HG03565 (cell line): ENCODE results near the gene PSMB9.
A peak's percentile ranks its signal among the peaks of the same experiment; 100 is the strongest.
"Not testable (repeated sequence)": the region's sequence is repeated elsewhere in the genome, so short reads cannot be mapped to it uniquely, and the experiment has no call there.

ENCODE experiments used
- ATAC-seq: cut with Tn5 transposase; IDR thresholded peaks from one replicate; pipeline ENCODE4 v1.9.1; 2021; ENCODE audit warnings: mild to moderate bottlenecking, moderate library complexity; ENCODE audit not compliant: unreplicated experiment

The PSMB9 gene

DNA sequence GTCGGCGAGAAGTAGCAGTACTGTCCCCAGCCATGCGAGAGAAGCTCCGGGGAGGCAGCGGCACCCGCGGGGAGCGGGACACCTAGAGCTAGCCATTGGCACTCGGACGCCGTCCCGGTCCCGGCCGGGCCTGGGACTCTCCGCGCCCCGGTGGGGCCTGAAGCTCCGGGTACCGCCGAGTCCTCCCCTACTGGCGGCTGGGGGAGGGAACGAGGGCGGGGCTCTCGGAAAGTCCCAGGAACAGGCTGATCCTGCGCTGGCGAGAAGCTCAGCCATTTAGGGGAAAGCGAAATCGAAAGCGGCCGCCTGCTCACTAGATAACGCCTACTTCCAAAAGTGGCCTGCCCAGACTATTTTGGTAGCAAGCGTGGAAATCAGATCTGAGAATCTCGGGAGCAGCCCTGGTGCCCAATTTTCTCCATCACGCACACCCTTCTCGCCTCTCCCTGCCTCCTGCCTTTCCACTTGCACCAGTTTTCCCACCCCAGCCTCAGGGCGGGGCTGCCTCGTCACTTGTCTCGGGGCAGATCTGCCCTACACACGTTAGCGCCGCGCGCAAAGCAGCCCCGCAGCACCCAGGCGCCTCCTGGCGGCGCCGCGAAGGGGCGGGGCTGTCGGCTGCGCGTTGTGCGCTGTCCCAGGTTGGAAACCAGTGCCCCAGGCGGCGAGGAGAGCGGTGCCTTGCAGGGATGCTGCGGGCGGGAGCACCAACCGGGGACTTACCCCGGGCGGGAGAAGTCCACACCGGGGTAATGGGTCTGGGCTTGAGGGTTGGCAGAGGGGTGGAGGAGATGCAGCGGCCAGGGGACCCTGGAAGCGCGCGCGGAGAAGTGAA is at the start of gene PSMB9, which contains the start of gene TAP1:
Gene PSMB9 (plus strand): TSS at position 652 of the 835 bp plus-strand sequence. CDS start 38 bp downstream, at position 690.
Gene TAP1 (minus strand): TSS at position 164 of the 835 bp plus-strand sequence. CDS start 68 bp downstream, at position 96.
- ATAC-seq = peak; percentile 67

DNA sequence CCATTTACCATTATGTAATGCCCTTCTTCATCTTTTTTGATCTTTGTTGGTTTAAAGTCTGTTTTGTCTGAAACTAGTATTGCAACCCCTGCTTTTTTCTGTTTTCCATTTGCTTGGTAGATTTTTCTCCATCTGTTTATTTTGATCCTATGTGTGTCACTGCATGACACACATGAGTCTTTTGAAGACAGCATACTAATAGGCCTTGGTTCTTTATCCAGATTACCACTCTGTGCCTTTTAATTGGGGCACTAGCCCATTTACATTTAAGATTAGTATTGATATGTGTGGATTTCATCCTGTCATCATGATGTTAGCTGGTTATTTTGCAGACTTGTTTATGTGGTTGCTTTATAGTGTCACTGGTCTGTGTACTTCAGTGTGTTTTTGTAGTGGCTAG is 48.6 kb upstream of the PSMB9 start:
- not testable (repeated sequence) for ATAC-seq

DNA sequence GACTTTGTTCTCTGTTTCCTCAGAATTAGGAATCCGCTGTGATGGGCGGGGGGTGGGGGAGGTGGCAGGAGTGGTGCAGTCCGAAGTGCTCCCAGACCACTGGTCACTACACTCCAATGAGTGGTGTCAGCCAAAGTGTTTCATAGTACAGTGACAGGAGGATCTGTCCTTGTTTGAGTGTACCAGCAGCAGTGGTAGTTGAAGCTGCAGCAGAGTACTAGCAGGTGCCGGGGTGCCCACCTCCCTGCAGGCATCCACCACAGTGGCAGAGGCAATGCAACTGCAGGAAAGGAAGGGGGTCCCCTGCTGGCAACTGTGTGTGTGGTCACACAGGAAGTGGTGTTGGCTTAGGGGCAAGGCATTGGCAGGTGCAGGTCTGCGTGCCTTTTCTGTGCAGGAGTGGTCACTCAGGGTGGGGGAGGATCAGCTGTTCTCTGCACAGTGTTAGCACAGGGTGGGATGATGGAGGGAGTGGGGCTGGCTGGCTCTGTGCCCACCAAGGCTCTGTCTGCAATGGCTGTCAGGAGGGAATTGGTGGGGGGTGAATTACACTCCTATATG is 46.9 kb upstream of the PSMB9 start:
- ATAC-seq = no peak

DNA sequence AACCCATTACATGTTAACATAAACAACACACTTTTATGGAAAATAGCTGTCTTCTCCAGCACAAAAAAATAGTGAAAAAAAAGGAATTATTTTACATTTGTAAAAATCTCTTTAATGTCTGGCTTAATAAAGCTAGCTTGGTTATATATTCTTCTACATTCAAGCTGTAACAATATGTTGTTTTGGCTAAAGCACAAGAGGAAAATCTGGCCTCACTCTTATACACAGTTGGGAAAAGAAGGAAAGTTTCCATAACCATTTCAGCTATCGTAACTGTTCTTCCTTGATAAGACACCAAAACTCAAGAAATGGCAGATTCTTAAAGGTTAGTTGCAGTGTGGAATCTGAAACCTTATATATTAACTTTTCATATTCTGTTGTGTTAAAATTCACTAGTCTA is 44.8 kb upstream of the PSMB9 start:
- no peak for ATAC-seq

DNA sequence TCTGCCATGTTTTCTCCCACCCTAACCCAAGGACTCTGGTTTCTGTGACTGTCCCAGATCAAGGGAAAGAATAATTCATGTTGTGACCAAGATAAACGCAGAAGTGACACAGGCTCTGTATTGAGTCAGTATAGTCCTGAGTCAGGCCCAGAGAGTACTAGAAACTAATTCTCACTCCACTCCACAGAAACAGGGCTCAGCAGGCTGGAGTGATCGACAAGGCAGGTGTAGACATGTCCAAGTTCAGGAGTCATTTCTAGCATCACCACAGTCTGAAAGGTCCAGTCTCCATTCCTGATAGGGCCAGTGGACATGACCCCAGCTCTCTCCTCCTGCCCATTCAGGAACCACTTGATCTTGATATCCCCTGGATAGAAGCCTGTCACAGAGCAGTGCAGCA is 39.8 kb upstream of the PSMB9 start:
- ATAC-seq = no peak

DNA sequence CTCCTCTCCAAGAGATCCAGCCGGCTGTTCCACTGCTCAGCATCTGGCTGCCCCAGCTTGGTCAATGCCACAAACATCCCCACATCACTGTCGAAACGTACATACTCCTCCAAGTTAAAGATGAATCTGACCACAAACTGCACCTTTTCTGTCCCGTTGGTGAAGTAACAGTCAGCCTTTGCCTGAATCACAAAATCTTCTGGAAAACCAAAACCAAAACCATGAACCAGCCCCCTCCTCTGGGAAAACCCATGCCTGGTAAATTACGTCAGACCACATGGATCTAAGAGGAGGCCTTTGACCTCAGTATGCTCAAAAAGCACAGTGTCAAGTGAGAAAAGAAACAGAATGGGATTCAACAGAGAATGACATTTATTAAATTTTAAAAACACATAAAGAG is 38.9 kb upstream of the PSMB9 start:
- no peak for ATAC-seq

DNA sequence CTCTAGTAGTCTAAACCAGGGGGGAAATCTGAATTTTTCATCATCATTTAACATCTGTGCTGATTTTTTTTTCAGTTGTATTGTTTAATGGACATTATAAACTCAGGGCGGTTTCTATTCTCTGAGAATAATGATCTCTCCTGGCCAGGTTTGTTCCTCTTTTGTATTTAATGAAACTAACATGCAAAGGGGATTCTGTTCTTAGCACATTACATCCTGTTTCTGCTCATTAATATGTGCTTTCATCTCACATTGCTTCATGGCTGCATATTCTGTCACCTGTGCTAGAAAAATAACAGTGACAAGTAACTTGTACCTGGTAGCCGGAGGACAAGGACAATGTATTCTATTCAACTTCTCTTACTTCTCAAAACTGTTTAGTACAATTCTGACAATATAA is 38.0 kb upstream of the PSMB9 start:
- no peak for ATAC-seq

DNA sequence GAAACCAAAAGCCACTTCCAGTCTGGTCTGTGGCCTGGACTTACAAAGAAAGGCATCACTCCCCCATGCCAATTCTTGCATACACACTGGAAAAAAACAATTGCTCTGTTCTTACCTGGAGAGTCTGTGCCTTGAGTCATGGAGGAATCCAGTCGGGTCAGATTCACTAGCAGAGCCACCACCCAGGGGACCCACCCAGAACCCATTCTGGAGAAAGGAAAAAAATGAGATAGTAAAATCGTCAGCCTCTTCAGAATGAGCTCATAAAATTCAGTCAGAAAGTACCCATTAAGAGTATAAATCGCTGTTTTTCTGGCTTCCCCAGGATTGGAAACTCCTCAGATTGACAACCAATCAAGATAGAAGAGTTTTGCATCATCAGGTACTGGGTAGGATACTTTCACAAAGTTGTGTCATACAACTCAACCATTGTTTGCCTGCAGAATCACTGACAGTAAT is 37.2 kb upstream of the PSMB9 start, which contains the start of gene HLA-DOB:
Gene HLA-DOB (minus strand): TSS at position 257 of the 459 bp plus-strand sequence. CDS start 51 bp downstream, at position 206.
- ATAC-seq = peak; percentile 66

DNA sequence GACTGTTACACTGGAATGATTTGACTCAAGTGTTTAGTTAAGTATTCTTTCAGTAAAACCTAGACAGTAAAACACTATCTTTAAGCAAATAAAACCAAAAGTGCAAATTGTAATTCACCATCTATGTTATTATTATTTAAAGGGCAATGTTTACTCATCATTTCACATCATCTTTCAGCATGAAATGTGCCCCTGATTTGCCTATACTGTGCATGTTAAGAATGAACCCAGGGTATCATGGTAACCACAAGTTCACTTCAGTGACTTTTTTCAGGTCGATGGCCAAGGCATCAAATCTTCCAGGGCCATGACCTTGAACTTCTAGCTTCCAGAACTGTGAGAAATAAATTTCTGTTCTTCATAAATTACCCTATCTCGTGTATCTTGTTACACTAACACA is 35.1 kb upstream of the PSMB9 start:
- ATAC-seq = no peak

DNA sequence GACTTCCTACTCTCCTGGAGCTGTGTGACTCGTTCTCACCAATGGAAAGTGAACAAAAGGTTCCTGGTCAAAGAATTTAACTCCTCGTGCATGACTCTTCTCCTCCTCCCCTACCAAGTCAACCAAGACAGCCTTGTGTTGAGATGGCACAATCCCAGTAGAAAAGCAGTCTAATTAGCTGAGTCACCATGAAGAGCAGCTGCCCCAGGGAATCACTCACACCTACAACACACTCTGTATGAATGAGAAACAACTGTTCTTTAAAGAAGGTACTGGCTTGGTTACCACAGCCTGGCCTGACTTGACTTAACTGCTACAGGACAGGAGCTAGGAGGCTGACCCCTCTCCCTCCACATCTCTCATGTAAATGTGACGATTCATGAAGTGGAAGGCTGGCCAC is 34.3 kb upstream of the PSMB9 start:
- no peak for ATAC-seq

DNA sequence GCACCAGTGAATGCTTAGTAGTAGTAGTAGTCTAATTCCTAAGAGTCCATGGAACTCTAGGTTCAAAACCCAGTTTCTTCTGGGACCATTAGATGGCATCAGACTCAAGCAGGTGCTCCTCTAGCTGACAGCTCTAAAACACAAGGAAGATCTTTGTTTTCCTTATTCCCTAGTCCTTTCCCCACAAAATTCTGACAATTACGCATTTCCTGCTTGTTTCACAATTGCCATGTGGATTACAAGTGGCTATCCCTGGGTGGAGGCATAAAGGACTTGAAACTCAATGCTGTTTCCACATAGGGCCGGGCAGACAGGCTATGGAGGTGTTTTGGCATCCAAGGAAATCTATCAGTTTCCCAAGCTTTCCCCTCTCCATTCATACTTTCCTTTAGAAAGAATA is 28.0 kb upstream of the PSMB9 start:
- no peak for ATAC-seq

DNA sequence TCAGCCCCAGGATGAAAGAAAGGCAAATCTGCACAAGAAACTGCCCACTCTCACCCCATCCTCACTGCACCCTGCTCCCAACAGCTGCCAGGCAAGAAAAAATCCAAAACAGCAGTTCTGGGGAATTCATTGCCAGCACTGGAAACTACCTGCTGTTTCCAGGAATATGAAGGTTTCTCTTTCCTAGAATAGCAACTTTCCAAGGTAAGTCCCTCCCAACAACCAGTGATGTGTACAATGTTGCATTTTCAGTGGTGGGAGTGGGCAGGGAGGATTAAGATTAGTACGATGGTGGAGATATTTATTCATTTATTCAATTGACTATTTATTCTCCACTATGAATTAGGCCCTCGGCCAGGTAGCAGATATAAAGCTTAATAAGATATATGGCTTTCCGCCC is 27.0 kb upstream of the PSMB9 start:
- ATAC-seq = no peak

DNA sequence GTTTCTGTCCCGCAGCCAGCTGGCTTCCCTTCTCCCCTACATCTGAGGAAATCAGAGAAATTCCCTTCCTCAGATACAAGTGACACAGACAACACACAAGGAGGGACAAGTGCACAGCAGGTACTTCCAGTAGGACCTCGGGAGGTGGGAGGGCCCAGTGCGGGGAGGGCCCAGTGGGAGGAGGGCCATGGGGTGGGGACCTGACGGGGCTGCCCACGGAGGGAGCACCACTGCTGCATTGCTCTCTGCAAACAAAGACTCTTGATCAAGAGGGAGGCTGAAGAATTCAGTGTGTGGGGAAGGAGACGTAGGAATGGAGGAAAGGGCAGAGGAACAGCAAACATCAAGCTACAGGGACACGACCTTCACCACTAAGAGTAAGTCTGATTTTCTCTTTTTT is 24.5 kb upstream of the PSMB9 start:
- no peak for ATAC-seq

DNA sequence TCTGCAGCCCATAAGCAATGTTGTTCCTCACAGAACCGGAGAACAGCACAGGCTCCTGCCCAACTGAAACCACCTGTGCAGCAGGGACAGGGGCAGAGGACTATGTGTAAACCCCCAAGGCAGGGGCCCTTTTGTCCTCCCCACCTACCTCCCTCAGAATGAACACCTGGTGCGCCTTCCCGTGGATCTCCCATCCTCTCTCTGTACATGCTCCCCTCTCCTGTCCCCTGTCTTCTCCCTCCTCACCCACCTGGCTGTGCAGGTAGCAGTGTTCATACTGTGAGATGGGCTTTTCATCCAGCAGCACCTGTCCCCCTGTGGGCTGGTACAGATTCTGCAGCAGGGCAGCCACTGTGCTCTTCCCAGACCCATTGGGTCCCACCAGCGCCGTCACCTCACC is 24.0 kb upstream of the PSMB9 start:
- ATAC-seq = no peak

DNA sequence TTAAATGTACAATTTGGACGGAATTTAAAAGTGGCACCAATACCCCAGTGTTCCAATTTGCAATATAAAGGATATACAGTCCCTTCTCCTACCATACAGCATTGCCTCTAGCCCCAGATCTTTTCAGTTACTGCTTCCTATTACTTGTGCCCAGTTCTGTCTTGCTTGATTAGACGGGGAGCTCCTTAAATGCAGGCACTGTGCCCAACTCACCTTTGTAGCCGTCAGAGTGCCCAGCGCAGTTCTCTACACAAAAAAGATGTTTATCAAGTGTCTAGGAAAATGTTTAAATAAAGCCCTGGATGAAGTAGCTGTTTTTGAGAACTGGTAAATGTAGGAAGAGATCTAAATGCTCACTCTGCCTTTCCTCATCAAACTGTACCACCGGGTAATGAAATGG is 23.1 kb upstream of the PSMB9 start:
- ATAC-seq = no peak

DNA sequence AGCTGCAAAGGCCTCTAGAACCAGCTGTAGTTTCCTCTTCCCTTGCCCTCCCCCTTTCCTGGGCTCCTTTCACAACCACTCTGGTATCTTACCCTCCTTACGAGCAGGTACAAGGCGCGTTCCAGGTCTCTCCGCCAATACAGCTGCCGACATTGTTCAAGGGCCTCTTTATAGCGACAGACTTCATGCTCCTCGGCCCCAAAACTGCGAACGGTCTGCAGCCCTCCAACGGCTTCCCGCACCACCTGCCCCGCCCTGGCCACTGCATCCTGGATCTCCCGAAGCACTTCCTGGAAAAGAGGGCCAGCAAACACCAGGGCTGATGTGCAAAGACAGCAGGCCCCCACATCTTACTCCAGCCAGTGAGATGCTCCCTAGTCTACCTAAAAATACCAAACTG is 21.5 kb upstream of the PSMB9 start:
- ATAC-seq = no peak

DNA sequence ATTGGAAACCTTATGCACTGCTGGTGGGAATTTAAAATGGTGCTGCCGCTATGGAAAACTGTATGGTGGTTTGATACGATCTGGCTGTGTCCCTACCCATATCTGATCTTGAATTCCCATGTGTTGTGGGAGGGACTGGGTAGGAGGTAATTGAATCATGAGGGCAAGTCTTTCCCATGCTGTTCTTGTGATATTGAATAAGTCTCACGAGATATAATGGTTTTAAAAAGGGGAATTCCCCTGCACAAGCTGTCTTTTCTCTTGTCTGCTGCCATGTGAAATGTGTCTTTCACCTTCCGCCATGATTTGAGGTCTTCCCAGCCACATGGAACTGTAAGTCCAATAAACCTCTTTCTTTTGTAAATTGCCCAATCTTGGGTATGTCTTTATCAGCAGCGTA is 20.3 kb upstream of the PSMB9 start:
- no peak for ATAC-seq

DNA sequence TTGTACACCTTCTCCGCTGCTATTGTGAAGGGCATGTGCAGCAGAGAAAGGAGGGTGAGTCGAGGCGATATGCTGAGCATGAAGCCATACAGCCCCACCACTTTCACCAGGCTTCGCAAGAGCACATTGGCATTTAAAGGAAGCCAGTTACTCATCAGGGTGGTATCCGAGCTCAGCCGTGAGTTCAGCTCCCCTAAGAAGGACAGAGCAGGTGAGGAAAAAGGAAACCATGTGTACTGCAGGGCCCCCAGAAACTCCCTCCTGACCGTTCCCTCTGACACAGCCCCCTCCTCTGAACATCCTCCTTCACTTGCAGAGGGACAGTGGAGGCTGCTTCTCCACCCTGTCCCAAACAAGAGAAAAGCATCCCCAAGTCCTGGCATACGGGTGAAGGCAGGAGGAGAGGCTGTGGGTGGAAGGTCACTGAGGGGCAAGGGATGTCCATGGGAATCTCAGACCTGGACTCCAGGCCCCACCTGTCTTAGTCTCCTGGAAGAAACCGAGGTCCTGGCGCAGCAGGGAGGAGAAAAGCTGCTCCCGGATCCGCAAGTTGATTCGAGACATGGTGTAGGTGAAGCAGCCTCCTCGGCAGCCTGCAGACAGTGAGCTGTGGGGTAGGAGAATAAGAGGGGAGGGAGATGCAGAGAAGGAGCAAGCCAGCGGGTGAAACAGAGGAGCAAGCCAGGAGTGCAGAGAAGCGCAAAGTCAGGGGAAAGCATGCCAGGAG is 18.7 kb upstream of the PSMB9 start:
- ATAC-seq = no peak

DNA sequence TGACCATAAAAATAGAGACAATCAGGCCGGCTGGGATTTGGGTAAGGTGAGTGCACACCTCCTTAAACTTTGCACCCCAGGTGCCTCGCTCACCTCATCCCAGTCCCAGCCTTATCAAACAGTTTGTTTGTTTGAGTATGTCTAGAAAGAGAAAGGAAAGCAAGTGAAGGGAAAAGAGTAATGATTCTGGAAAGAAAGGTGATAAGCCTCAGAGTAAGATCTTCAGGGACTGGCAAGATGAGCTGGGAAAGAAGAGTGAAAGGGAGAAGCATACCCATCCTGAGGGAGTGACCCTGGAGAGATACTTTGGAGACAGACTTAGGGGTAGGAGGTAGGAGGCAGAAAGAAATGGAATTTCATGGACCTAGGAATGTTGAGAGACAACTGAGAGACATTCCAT is 17.1 kb upstream of the PSMB9 start:
- no peak for ATAC-seq

DNA sequence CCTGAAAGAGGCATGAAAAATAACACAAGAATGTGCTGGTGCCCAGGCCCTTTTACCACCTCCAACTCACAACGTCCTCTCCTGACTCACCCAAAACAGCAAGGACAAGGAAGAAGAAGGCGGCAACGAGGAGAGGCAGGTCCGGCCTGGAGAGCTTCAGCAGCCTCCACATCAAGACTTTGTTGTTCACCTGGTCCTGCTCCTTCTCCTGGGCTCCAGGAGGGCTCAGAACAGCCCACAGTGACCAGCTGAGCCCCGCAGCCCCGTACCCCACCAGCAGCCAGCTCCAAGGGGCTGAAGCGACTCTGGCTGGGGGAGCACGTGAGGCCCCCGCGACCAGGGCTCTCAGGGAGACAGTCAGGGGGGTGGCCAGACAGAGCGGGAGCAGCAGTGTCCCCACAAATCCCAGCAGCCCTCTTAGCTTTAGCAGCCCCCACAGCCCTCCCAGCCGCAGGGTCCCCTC is 16.3 kb upstream of the PSMB9 start:
- ATAC-seq = no peak

DNA sequence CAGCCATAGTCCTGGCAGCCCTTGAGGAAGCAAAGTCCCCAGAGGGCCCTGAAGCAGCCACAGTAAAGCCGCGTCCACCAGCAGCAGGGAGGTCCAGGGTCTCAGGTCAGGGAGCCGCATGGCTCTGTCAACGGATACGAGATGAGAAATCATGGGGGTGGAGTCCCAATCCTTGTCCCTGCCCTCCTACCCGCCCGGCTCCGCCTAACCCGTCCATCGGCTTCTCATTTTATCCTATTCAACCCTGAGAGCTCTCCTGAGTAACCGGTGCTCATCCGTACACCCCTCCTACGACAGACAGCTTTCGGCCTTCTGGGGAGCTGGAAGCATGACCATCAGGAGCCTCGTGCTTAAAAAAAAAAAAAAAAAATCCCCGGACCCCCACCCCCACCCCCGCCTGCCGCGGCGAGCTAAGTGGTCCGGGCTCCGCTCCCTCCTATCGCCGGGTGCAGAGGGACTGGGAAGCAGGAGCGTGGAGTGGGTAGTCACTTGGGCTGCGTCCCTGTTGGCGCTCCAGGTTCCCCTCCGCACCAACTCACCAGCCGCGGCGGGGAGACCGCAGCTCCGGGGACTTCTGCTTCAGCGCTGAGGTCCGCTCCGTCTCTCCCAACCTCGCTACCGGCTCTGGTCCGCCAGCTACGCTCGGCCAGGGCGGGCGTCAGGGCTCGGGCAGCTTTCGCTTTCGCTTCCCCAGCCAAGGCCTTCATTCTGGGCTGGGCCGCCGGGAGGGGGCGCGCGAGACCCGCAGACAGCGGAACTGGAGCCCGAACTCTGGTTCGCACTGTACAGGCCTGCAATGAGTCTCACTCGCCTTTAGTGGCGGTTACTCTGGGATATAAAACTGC is 15.7 kb upstream of the PSMB9 start, which contains the start of gene TAP2:
Gene TAP2 (minus strand): TSS at position 626 of the 845 bp plus-strand sequence. CDS start 506 bp downstream, at position 120.
- peak; percentile 62 for ATAC-seq
